ENCODE measurements around the gene CYP4F3.
"Not testable (repeated sequence)": the region's sequence is repeated elsewhere in the genome, so short reads cannot be mapped to it uniquely, and the experiment has no call there.

CYP4F3 gene

GRCh38 chr19:15640294-15640903, at the start of gene CYP4F3:
CYP4F3 (plus strand) TSS chr19:15640897; CDS start chr19:15641416, 519 bp downstream.
- DNase-seq (ENCODE audit: low read depth in 1 of 2, low spot score in 1 of 2) = no peak

GRCh38 chr19:15591796-15592195, 48.9 kb upstream of the CYP4F3 start:
- DNase-seq (ENCODE audit: low read depth in 1 of 2, low spot score in 1 of 2) = no peak

GRCh38 chr19:15592506-15592905, 48.2 kb upstream of the CYP4F3 start:
- DNase-seq (ENCODE audit: low read depth in 1 of 2, low spot score in 1 of 2) = not testable (repeated sequence)

GRCh38 chr19:15593766-15594165, 46.9 kb upstream of the CYP4F3 start:
- DNase-seq (ENCODE audit: low read depth in 1 of 2, low spot score in 1 of 2) = not testable (repeated sequence)

- no peak for DNase-seq (ENCODE audit: low read depth in 1 of 2, low spot score in 1 of 2)
Observed at GRCh38 chr19:15595069-15595468, 45.6 kb upstream of the CYP4F3 start.

- not testable (repeated sequence) for DNase-seq (ENCODE audit: low read depth in 1 of 2, low spot score in 1 of 2)
Observed at GRCh38 chr19:15607978-15608925, 32.4 kb upstream of the CYP4F3 start.

GRCh38 chr19:15609261-15609660, 31.4 kb upstream of the CYP4F3 start:
- no peak for DNase-seq (ENCODE audit: low read depth in 1 of 2, low spot score in 1 of 2)

- no peak for DNase-seq (ENCODE audit: low read depth in 1 of 2, low spot score in 1 of 2)
Observed at GRCh38 chr19:15612342-15612741, 28.4 kb upstream of the CYP4F3 start.

- no peak for DNase-seq (ENCODE audit: low read depth in 1 of 2, low spot score in 1 of 2)
Observed at GRCh38 chr19:15613338-15613737, 27.4 kb upstream of the CYP4F3 start.

GRCh38 chr19:15614507-15615379, 26.0 kb upstream of the CYP4F3 start, which contains the start of gene CYP4F8:
CYP4F8 (plus strand) TSS chr19:15615218; CDS start chr19:15615617, 399 bp downstream.
- DNase-seq (ENCODE audit: low read depth in 1 of 2, low spot score in 1 of 2) = no peak

GRCh38 chr19:15615526-15615925, 25.2 kb upstream of the CYP4F3 start:
- DNase-seq (ENCODE audit: low read depth in 1 of 2, low spot score in 1 of 2) = no peak

GRCh38 chr19:15616183-15616582, 24.5 kb upstream of the CYP4F3 start:
- DNase-seq (ENCODE audit: low read depth in 1 of 2, low spot score in 1 of 2) = no peak

- DNase-seq (ENCODE audit: low read depth in 1 of 2, low spot score in 1 of 2) = no peak
Observed at GRCh38 chr19:15616627-15617270, 23.9 kb upstream of the CYP4F3 start.

- DNase-seq (ENCODE audit: low read depth in 1 of 2, low spot score in 1 of 2) = no peak
Observed at GRCh38 chr19:15618321-15618720, 22.4 kb upstream of the CYP4F3 start.

GRCh38 chr19:15621801-15622200, 18.9 kb upstream of the CYP4F3 start:
- no peak for DNase-seq (ENCODE audit: low read depth in 1 of 2, low spot score in 1 of 2)

GRCh38 chr19:15622991-15623390, 17.7 kb upstream of the CYP4F3 start:
- DNase-seq (ENCODE audit: low read depth in 1 of 2, low spot score in 1 of 2) = no peak

GRCh38 chr19:15623711-15624318, 16.9 kb upstream of the CYP4F3 start:
- DNase-seq (ENCODE audit: low read depth in 1 of 2, low spot score in 1 of 2) = no peak

GRCh38 chr19:15628236-15629002, 12.3 kb upstream of the CYP4F3 start:
- DNase-seq (ENCODE audit: low read depth in 1 of 2, low spot score in 1 of 2) = no peak
